Adrenal gland (tissue), 12 donors: ENCODE measurements around the gene THSD7A. TPM values are rescaled to one million over a fixed set of nuclear protein-coding genes. Genes with fewer than 3 reads are reported as not detected.

Experiments used
- DNase-seq, 7 donors: peaks; one replicate each; pipeline ENCODE4 v3.0.0-alpha.2; 2019 to 2020
- H3K27ac ChIP-seq, 5 donors: fragments of 200-600 bp; sonication (generic) in 4 of 5; 1 replicate in 3 of 5; 2 replicates in 2 of 5; pipeline versions ENCODE4 v1.5.1 to v1.8.0; 2016 to 2020; ENCODE audit warnings: mild to moderate bottlenecking in 1 of 5
- H3K27me3 ChIP-seq: fragments of 200-600 bp; 2 replicates; pipeline ENCODE4 v1.8.0; 2021
- H3K36me3 ChIP-seq, 2 donors: fragments of 200-600 bp; replicated peaks in 1 of 2; 1 replicate in 1 of 2; 2 replicates in 1 of 2; pipeline versions ENCODE4 v1.5.1 to v1.8.0; 2018 to 2022
- H3K4me1 ChIP-seq, 2 donors: fragments of 200-600 bp; replicated peaks in 1 of 2; 1 replicate in 1 of 2; 2 replicates in 1 of 2; pipeline versions ENCODE4 v1.5.1 to v1.8.0; 2018 to 2021
- H3K4me3 ChIP-seq, 4 donors: fragments of 200-600 bp; sonication (generic) in 3 of 4; one replicate each; pipeline ENCODE4 v1.5.1; 2016 to 2018
- H3K9me3 ChIP-seq, 3 donors: fragments of 200-600 bp; sonication (generic) in 1 of 3; replicated peaks in 1 of 3; 1 replicate in 2 of 3; 2 replicates in 1 of 3; pipeline versions ENCODE4 v1.5.1 to v1.8.0; 2016 to 2021
- CTCF ChIP-seq, 6 experiments: fragments of 450-650 bp in 4 of 6; fragments of 200-600 bp in 2 of 6; sonication (generic) in 1 of 6; IDR thresholded peaks; 1 replicate in 5 of 6; 2 replicates in 1 of 6; pipeline versions ENCODE4 v1.5.1 to v1.8.0; 2016 to 2021; ENCODE audit warnings: antibody characterized with exemption in 6 of 6, mild to moderate bottlenecking in 2 of 6, moderate library complexity in 1 of 6
- POLR2A ChIP-seq, 2 donors: fragments of 450-650 bp; IDR thresholded peaks; one replicate each; pipeline ENCODE4 v1.6.1; 2017; ENCODE audit warnings: antibody characterized with exemption in 2 of 2, mild to moderate bottlenecking in 2 of 2, moderate library complexity in 1 of 2
- WGBS, 4 donors: extraction: QIAGEN DNeasy Blood & Tissue Kit in 2 of 4; methylation state at CpG; one replicate each; pipeline versions ENCODE4 v1.1.5 to v1.1.7; 2013 to 2017; 5-methylcytosine and 5-hydroxymethylcytosine counted together
- intact Hi-C, 2 donors: fragments of 100-400 bp; cut with DNase I; formaldehyde crosslinking; loops; one replicate each; pipeline versions ENCODE4 v1.14.1 to v1.15.0; 2022 to 2023
- polyA plus RNA-seq, 3 donors: library from polyadenylated mRNA; stranded (reverse); fragments of 200-250 nt in 2 of 3; fragments of 350-450 nt in 1 of 3; fragmentation: Illumina TruSeq in 1 of 3; extraction: RNeasy Lipid Tissue Mini Kit (QIAGEN cat#74804) in 1 of 3; gene quantifications; one replicate each; pipeline ENCODE4 v1.2.3, GENCODE V29; 2013 to 2014
- total RNA-seq, 9 donors: library from RNA; depleted of rRNA in 4 of 9; stranded (reverse); fragments of >200 nt in 4 of 9; fragments of 120-200 nt in 1 of 9; fragmentation: NEBNext Ultra II Directional in 1 of 9; extraction: Animal tissue kit (Norgen Biotek cat#: 25700) in 1 of 9; gene quantifications; one replicate each; pipeline versions ENCODE4 v1.1.0 to v1.2.4, GENCODE V29; 2013 to 2023
- donor health status: healthy with polysubstance abuse.
- donor health status: Bipolar disorder and iron deficiency.
- donor health status: DM: yes; HTN: yes; CAD: no.
- donor health status: DM: no; HTN: no; CAD: no.
- donor health status: DM: no; HTN: no; CAD: no.
- donor health status: DM: yes; HTN: yes; CAD: no.

The THSD7A gene
- total and polyA plus RNA-seq, 12 donors: 0.74 to 18.4 (median 4.8) TPM

GRCh38 chr7:11865671-11866070 is 33.7 kb upstream of the THSD7A start:
- TF ChIP-seq POLR2A (IDR thresholded peaks at IDR 0.05): no peak
- no peak for TF ChIP-seq CTCF (IDR thresholded peaks at IDR 0.05)

GRCh38 chr7:11858622-11859302 is 26.8 kb upstream of the THSD7A start:
- 41 to 57% (median 55%) methylated on average over 6 of the region's 6 CpGs for WGBS, 4 donors
- H3K4me1 ChIP-seq: no peaks in the 10 kb centered on the region
- H3K4me3 ChIP-seq: no peak overlapping the region
- H3K36me3 ChIP-seq: no peaks in the 10 kb centered on the region
- no peak for TF ChIP-seq POLR2A (IDR thresholded peaks at IDR 0.05)
- TF ChIP-seq CTCF (IDR thresholded peaks at IDR 0.05): no peak
- H3K9me3 ChIP-seq: no peaks in the 10 kb centered on the region
- intact Hi-C loops: no loop called here
- no peak for DNase-seq
- H3K27me3 ChIP-seq: no peaks in the 10 kb centered on the region
- no peak overlapping the region for H3K27ac ChIP-seq

More at GRCh38 chr7:11865671-11866070, 33.7 kb upstream of the THSD7A start:
- Histone ChIP-seq H3K9me3 (no peaks in the 10 kb centered on the region), H3K4me1 (no peaks in the 10 kb centered on the region), H3K4me3 (no peak overlapping the region), H3K27me3 (no peaks in the 10 kb centered on the region), H3K27ac (no peak overlapping the region), H3K36me3 (no peaks in the 10 kb centered on the region)
- WGBS, 4 donors: 63 to 83% (median 78%) methylated on average over 2 of the region's 2 CpGs
- intact Hi-C loops: no loop called here
- no peak for DNase-seq

GRCh38 chr7:11858026-11858425 is 26.0 kb upstream of the THSD7A start:
- TF ChIP-seq CTCF (IDR thresholded peaks at IDR 0.05) (no peak), POLR2A (IDR thresholded peaks at IDR 0.05) (no peak)
- Histone ChIP-seq H3K4me1 (no peaks in the 10 kb centered on the region), H3K4me3 (no peak overlapping the region), H3K27ac (no peak overlapping the region), H3K9me3 (no peaks in the 10 kb centered on the region), H3K36me3 (no peaks in the 10 kb centered on the region), H3K27me3 (no peaks in the 10 kb centered on the region)
- WGBS, 4 donors: 88 to 89% (median 89%) methylated on average over 2 of the region's 2 CpGs
- DNase-seq: no peak
- intact Hi-C loops: no loop called here

DNA sequence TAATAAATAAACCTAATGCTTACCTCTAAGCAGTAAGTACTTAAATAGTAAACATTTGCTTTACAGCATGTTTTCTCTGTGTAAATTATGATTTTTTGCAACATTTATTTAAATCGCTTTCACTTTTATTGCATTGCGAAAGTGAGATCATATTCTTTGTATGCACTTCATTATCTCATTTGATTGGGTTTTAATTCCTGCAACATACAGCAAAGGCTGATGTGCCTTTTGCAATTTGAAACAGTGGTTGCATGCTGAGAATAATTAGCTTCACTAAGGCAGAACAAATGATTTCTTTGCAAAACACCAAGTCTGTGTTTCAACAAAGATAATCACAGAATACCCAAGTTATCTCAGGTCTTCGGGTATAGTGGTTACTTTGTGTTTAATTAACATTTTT is 16.3 kb upstream of the THSD7A start:
- Histone ChIP-seq H3K4me1 (no peaks in the 10 kb centered on the region), H3K4me3 (no peak overlapping the region), H3K36me3 (no peaks in the 10 kb centered on the region), H3K27me3 (no peaks in the 10 kb centered on the region), H3K9me3 (no peaks in the 10 kb centered on the region), H3K27ac (no peak overlapping the region)
- no peak for DNase-seq
- intact Hi-C loops: no loop called here
- TF ChIP-seq POLR2A (IDR thresholded peaks at IDR 0.05): no peak
- no peak for TF ChIP-seq CTCF (IDR thresholded peaks at IDR 0.05)
- 85 to 91% (median 87%) methylated on average over 3 of the region's 3 CpGs for WGBS, 4 donors
